Measurements from ENCODE around the gene APOM. TPM values are rescaled to one million over a fixed set of nuclear protein-coding genes. Genes with fewer than 3 reads are reported as not detected.

The APOM gene
- polyA plus RNA-seq, 3 donors = 109 to 116 (median 110) TPM

DNA sequence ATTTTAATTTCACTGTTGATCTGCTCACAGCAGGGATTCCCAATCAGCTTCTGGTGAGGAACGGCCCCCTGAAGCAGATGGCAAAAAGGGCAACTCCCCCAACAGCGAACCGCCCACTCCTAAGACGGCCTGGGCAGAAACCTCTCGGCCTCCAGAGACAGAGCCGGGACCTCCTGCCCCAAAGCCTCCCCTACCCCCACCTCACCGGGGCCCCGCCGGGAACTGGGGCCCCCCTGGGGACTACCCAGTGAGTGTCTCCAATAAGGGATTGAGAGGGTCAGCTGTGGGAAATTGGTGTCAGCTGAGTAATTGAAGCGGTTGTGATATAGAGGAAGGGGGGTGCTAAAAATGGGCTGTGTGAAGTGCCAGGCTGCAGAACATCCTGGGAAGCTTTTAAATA is 28.7 kb upstream of the APOM start:
- no peak for DNase-seq

DNA sequence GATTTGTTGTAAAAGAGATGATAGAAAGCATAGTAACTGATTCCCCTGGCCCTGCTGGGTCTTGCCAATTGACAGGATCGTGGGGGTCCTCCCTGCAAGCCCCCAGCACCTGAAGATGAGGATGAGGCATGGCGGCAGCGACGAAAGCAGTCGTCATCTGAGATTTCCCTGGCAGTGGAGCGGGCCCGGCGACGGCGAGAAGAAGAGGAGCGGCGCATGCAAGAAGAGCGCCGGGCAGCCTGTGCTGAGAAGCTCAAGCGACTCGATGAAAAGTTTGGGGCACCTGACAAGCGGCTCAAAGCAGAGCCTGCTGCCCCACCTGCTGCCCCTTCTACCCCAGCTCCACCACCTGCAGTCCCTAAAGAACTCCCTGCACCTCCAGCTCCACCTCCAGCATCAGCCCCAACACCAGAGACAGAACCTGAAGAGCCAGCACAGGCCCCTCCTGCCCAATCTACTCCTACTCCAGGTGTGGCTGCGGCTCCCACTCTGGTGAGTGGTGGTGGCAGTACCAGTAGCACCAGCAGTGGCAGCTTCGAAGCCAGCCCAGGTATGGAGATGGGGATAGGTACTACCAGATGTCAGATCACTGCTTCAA is 27.9 kb upstream of the APOM start:
- no peak for DNase-seq

DNA sequence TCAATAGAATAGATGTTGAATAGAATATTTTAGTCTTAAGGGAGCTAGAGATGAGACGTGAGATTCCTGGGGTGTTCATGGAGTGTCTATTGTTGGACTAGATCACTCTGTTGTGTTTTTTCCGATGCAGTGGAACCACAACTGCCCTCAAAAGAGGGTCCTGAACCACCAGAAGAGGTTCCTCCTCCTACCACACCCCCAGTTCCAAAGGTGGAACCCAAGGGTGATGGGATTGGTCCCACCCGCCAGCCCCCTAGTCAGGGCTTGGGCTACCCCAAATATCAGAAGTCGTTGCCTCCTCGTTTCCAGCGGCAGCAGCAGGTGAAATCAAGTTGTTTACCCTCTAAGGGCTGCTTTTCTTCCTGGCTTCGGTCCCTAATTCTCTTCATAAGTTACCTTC is 26.7 kb upstream of the APOM start:
- DNase-seq = no peak

DNA sequence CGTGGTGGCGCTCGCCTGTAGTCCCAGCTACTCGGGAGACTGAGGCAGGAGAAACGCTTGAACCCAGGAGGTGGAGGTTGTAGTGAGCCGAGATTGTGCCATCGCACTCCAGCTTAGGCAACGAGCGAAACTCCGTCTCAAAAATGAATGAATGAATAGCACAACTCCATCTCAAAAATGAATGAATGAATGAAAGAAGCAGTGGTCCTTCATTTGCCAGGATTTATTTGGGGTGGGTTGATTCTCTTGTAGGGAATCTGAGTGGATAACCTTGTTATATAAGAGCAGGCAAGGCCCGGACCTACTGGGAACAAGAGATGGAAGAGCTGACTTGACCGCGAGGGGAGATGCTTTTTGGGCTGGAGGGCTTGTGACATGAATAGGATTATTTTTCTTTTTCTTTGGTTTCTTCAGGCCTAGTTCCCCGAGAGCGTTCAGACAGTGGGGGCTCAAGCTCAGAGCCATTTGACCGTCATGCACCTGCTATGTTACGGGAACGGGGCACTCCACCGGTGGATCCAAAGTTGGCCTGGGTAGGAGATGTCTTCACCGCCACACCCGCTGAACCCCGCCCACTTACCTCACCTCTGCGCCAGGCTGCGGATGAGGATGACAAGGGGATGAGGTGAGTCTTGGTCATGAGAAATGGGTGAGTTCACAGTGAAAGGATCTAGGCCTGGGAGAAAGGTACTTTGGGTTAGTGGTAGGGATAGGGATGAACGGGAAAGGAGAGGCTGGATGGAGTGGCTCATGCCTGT is 25.3 kb upstream of the APOM start:
- no peak for DNase-seq

DNA sequence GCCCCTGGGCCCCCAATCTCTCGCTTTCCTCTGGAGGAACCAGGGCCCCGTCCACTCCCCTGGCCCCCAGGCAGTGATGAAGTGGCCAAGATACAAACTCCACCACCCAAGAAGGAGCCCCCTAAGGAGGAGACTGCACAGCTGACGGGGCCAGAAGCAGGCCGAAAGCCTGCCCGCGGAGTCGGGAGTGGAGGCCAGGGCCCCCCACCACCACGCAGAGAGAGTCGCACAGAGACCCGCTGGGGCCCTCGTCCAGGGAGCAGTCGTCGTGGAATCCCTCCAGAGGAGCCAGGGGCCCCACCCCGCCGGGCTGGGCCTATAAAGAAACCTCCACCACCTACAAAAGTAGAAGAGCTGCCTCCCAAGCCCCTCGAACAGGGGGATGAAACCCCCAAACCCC is 24.5 kb upstream of the APOM start:
- DNase-seq = no peak

DNA sequence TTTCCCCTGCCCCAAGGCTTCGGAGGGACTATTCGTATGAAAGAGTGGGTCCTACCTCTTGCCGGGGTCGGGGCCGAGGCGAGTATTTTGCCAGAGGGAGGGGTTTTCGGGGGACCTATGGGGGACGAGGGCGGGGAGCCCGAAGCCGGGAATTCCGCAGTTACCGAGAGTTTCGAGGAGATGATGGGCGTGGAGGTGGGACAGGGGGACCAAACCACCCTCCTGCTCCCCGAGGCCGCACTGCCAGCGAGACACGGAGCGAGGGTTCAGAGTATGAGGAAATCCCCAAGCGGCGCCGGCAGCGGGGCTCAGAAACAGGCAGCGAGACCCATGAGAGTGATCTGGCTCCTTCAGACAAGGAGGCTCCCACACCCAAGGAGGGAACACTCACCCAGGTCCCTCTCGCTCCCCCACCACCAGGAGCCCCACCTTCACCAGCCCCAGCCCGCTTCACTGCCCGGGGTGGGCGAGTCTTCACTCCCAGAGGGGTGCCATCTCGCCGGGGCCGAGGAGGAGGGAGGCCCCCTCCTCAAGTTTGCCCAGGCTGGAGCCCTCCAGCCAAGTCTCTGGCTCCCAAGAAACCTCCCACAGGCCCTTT is 23.9 kb upstream of the APOM start:
- DNase-seq = no peak

DNA sequence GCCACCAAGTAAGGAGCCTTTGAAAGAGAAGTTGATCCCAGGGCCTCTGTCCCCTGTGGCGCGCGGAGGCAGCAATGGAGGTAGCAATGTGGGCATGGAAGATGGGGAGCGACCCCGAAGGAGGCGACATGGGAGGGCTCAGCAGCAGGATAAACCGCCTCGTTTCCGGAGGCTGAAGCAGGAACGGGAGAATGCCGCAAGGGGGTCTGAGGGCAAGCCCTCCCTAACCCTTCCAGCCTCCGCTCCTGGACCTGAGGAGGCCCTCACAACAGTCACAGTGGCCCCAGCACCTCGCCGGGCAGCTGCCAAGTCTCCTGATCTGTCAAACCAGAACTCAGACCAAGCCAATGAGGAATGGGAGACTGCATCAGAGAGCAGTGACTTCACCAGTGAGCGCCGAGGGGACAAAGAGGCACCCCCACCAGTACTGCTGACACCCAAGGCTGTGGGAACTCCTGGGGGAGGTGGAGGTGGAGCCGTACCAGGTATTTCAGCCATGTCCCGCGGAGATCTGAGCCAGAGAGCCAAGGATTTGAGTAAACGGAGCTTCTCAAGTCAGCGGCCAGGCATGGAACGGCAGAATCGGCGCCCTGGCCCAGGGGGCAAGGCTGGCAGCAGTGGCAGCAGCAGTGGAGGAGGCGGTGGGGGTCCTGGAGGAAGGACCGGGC is 23.3 kb upstream of the APOM start:
- DNase-seq = no peak

DNA sequence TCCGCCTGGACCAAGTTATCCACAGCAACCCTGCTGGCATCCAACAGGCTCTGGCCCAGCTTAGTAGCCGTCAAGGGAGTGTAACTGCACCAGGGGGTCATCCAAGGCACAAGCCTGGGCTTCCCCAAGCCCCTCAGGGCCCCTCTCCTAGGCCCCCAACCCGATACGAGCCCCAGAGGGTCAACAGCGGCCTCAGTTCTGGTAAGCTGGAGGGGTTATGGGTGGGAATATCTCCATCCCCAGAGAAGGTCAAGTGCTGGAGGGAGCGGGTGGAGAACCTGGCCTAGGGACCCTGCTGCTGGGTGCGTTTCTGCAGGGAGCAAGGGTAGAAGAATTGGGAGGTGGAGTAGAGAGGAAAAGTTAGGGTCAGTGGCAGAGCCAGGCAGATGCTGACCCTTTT is 22.2 kb upstream of the APOM start:
- no peak for DNase-seq

DNA sequence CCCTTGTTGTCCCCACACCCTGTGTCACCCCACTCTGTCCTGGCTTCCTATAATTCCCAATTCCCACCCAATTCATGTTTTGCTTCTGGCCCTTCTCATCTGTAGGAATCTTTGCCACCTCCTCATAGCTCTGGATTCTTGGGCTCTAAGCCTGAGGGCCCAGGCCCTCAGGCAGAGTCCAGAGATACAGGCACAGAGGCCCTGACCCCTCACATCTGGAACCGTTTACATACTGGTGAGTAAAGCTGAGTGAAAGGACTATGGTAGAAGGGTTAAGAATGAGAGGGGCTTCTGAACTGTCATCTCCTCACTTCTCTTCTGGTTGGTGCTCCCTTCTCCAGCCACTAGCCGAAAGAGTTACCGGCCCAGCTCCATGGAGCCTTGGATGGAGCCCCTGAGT is 21.6 kb upstream of the APOM start:
- DNase-seq = no peak

DNA sequence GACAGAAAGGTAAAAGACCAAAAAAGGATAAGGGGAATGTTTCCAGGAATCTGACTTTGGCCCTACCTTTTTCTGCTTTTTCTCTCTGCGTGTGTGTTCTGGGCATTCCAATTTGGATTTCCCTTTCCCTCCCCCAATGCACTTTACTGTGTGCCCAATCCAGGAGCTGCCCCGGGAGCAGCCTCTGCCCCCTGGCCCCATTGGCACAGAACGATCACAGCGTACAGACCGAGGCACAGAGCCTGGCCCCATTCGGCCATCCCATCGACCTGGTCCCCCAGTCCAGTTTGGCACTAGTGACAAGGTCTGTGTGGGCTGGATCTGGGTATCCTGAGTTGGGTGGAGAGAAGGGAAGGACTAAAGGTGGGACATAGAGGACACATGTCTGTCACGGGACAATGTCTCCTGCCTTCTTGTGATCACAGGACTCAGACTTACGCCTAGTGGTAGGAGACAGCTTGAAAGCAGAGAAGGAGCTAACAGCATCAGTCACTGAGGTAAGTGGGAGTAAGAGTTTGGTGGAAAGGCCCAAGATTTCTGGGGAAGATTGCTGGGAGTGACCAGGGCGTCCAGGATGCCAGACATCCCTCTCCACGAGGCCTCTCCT is 20.6 kb upstream of the APOM start:
- no peak for DNase-seq

DNA sequence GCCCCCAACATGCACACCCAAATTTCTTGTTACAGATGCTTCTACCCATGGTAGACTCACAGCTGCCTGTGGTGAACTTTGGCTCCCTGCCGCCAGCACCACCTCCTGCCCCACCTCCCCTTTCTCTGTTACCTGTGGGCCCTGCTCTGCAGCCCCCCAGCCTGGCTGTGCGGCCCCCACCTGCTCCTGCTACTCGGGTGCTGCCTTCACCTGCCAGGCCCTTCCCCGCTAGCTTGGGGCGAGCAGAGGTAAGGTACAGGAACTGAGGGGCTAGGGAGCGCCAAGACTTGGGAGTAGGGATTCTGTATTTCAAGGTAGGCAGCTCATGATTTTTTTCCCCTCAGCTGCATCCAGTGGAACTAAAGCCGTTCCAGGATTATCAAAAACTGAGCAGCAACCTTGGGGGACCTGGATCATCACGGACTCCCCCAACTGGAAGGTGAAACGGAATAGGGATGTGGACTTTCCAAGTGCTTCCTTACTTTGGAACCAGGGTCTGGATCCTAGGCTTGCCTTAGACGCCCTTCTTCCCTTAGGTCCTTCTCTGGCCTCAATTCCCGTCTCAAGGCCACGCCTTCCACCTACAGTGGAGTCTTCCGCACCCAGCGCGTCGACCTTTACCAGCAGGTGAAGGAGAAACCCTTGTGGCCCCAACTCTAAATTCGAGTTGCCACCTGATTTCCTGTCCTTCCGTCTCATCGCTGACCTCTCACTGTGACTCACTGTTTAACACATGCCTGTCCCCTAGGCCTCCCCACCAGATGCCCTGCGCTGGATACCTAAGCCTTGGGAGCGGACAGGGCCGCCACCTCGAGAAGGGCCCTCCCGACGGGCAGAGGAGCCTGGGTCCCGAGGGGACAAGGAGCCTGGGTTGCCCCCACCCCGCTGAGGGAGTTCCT is 18.7 kb upstream of the APOM start:
- no peak for DNase-seq

DNA sequence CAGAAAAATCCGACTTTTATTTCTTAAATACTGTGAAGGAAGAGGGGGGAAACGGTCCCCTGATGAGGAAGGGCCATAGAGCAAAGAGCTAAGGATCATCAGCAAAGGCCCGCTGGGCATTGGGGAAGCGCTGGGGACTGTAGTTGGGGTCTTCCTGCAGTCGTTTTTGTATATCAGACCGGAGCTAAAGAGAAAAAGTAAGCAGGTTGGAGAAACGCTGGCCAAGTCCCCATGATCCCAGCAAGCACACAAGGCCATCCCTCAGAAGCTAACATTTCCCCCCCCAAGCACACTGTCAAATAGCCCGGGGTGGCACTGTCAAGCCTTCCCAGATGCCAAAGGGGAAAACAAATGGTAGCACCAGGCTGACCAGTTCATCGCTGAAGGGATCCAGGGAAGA is 16.7 kb upstream of the APOM start:
- no peak for DNase-seq

DNA sequence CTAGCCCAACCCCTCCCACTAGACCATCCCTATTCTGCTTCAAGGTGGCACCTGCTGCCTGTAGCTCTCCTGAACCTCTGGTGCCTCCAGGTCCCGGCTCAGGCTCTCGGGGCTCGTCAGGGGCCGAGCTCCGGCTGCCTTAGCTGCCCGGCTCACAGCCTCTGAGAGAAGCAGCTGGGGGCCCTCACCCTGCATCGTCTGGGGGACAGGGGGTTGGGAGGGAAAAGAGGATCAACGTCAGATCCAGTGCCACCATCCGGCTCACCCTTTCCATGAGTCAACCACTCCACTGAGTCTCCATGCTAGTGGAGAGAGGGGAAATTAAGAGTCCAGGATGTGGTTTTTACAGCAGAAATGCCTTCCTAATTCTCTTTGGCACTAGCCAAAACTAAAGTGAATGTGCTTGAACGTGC is 16.2 kb upstream of the APOM start:
- no peak for DNase-seq

DNA sequence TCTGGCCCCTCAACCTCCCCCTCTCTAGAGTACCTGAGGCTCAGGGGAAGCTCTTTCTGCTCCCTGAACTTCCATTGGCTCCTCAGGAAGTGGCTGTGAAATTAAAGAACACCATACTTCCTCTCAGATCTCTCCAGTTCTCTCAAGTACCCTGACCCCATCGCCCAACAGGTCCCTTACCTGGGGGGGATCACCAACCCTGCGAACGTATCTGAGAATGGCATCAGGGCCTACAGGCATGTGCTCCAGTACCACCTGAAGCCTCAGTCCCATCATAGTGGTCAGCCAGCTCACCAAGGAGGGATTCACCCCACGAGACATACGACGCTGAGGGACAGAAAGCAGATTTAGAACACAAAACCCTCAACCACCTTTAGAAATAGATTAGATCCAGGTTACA is 15.1 kb upstream of the APOM start:
- DNase-seq = no peak

DNA sequence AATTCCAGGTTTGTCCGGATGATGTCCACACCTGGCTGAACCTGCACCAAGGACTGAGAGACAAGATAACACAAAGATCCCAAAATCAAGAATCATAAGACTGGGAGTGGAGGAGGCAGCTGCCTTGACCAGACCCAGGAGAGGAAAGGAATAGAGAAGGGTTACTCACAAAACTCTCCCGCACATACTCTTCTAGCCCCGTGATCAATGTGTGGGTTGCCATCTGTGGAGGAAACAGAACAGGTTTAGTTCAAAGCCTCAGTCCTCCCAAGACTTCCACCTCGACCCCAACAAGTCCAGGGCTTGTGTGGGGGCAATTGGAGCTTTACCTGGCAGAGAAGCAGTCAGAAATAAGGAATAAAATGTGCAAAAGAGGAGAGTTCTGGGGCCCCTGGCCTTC is 14.3 kb upstream of the APOM start:
- no peak for DNase-seq

DNA sequence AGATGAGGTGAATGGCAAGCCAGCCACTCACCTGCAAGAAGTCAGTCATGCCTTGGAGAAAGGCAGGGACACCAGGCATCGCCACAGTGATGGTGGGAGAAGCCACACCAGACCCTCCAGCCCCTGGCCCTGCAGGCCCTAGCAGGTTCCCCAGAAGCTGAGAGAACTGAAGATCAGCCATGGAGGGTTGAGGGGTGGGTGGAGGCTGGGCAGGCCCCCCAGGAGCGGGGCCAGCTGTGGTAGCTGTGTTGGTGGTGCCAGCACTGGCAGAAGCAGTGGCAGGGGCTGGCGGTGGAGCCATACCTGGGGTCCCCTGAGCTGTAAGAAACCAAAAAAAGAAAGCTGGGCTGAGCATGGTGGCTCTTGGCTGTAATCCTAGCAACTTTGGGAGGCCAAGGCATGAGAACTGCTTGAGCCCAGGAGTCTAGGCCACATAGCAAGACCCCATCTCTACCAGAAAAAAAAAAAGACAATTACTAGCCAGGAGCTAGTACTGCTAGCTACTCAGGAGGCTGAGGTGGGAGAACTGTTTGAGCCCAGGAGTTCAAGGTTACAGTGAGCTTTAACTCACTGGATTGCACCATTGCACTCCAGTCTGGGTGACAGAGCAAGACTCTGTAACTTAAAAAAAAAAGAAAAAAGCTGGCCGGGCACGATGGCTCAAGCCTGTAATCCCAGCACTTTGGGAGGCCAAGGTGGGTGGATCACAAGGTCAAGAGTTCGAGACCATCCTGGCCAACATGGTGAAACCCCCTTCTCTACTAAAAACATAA is 12.7 kb upstream of the APOM start:
- no peak for DNase-seq

DNA sequence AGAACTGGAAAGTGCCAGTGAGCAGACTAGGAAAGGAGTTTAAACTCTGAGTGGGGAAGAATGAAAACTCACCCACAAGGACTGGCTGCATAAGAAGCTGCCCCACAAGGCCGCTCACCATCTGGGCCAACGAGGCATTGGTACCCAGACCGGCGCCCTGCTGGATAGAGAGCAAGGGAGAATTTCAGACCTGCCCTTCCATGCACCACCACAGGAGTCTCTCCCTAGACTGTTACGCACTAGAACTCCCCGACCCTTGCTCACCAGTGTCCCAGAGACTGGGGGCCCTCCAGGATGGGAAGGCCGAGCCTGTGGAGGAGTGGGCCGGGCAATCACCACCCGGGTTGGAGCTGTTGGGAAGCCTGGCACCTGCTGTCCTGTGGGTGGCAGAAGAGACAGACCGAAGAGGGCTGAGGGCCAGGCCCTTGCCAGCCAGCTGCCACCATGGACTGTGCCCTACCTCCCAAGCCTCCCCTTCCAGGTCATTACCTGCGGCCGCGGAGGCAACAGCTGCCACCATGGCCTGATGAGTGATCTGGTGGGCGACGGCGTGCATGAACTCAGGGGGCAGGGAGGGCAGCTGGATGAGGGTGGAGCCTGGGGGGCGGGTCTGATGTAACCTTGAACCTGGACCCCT is 11.8 kb upstream of the APOM start:
- DNase-seq = no peak

DNA sequence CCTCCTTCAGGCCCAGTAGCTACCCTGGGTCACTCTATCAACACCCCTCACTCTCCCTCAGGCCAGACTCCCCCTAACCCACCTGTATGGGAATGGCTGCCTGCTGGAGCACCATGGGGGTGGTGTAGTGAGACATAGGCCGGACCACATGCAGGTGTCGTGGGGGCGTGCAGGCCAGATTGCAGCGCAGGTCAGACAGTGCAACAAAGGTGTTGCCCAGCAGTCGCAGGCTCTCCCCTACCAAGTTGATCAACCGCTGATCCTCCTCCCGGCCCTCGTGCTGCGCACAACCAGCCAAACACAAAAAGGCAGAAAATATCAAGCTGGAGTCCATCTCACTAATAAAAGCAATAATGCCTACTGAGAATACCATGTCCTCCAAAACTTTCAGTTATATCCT is 10.4 kb upstream of the APOM start:
- DNase-seq = no peak

DNA sequence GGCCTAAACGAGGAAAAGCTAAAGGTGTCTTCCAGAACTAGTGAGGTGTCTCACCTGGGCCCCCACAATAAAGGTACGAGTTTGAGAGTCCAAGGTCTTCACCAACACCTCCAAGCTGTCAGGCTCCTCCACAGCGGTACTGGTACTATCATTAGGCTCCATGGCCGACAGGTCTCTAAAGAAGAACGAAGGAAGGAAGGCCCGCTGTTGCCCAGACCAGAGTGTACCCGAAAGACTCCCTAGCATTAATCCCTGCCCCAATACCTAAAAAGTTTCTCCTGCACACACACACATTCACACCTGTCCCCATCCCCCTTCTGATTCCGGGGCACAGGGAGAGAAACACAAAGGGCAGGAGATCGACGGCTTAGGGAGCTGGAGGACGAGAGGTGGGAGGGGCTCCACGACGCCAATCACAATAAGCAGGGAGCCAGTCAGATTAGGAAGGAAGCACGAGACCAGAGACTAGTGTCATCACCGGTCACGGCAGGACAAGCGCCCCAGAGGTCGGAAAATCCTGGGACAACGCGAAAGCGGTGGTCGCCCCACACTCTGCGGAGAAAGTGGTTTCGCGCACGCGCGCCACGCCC is 4.0 kb upstream of the APOM start:
- peak; percentile 75 for DNase-seq

All from renal pelvis (tissue), 4 donors.